ENCODE results near the gene MOV10L1.

Gene MOV10L1

DNA sequence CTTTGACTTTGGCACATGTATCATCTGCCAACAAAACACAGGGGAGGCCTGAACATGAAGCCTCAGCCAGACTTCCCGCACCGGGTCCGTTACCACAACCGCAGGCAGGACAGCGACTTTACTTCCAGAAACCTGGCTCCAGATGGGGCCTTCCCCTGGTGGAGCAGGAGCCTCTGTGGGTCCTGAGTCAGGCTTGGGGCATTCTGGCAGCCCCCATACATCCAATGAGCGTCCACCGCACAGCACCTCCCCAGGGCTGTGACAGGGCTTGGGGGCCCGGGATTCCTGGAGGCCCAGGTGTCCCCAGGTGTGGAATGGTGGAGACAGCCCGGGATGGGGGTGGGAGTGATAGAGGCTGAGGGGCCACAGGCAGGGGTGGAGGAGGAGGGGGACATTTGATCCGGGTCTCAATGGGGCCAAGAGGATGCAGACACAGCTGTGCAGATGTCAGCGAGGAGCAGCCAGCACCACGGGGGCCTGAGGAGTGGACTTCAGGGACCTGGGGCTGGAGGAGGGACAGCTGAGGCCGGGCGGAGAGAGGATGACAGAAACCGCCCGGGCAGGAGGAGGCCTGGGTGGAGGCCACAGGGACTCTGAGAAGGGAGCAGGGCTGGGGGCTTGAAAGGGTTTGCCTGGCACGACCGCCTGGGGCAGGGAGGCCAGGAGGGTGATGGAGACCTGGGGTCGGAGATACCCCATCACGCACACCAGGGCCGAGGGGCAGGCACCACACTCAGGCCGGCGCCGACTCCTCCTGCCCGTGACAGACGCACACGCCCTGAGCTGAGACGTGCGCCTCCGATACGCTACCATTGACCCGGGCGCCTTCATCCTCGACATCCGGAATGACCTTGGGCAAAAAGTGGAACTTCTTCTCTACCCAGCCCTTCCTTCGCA lies 40.3 kb upstream of the MOV10L1 start:
- intact Hi-C loops (cut with DNase I; ENCODE audit: low total_unique reads) = no loop called here
- Histone ChIP-seq H3K4me3 (no peak overlapping the region), H3K36me3 (no peaks in the 10 kb centered on the region), H3K27me3 (peaks cover 0 to 35% of the 10 kb centered on the region in 2 donors), H3K9me3 (peaks cover 3 to 16% (median 8%) of the 10 kb centered on the region in 3 donors), H3K27ac (no peak overlapping the region), H3K4me1 (no peaks in the 10 kb centered on the region)
- no peak for TF ChIP-seq CTCF (IDR thresholded peaks at IDR 0.05)
- DNase-seq = no peak

DNA sequence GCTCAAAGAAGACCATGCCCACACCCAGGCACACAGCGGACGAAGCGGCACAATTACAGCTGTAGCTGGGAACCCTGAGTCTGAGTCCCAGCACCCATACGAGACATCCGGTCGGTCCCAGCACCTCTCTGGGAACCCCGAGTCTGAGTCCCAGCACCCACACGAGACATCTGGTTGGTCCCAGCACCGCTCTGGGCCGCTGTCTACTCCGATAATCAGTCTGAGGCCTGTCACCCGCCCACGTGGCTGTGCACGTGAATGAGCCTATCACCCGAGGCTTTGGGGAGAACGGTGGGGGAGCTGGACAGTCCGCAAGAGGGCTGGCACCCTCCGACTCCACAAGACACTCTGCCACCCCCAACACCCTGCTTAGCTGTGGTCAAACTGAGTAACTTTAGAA lies 37.9 kb upstream of the MOV10L1 start:
- Histone ChIP-seq H3K36me3 (no peaks in the 10 kb centered on the region), H3K4me3 (no peak overlapping the region), H3K4me1 (no peaks in the 10 kb centered on the region), H3K9me3 (peaks cover 3 to 16% (median 8%) of the 10 kb centered on the region in 3 donors), H3K27ac (no peak overlapping the region), H3K27me3 (peaks cover 0 to 17% of the 10 kb centered on the region in 2 donors)
- DNase-seq = no peak
- TF ChIP-seq CTCF (IDR thresholded peaks at IDR 0.05) = no peak
- intact Hi-C loops (cut with DNase I; ENCODE audit: low total_unique reads) = no loop called here

- no peak for TF ChIP-seq CTCF (IDR thresholded peaks at IDR 0.05)
- Histone ChIP-seq H3K4me3 (no peak overlapping the region), H3K27me3 (peaks cover 0 to 26% of the 10 kb centered on the region in 2 donors), H3K36me3 (no peaks in the 10 kb centered on the region), H3K9me3 (peaks cover 3 to 16% (median 8%) of the 10 kb centered on the region in 3 donors), H3K4me1 (peaks cover 0 to 6% (median 6%) of the 10 kb centered on the region in 4 donors), H3K27ac (no peak overlapping the region)
- intact Hi-C loops (cut with DNase I; ENCODE audit: low total_unique reads) = no loop called here
- DNase-seq = no peak
Measured at GRCh38 chr22:50053861-50054260, 35.9 kb upstream of the MOV10L1 start.

GRCh38 chr22:50056214-50056972 lies 33.4 kb upstream of the MOV10L1 start:
- Histone ChIP-seq H3K27me3 (peaks cover 0 to 44% of the 10 kb centered on the region in 2 donors), H3K4me1 (peaks cover 0 to 16% (median 11%) of the 10 kb centered on the region in 4 donors), H3K36me3 (no peaks in the 10 kb centered on the region), H3K4me3 (no peak overlapping the region), H3K9me3 (peaks cover 3 to 16% (median 8%) of the 10 kb centered on the region in 3 donors), H3K27ac (no peak overlapping the region)
- no peak for TF ChIP-seq CTCF (IDR thresholded peaks at IDR 0.05)
- intact Hi-C loops (cut with DNase I; ENCODE audit: low total_unique reads) = no loop called here
- no peak for DNase-seq

- peaks cover 3 to 16% (median 8%) of the 10 kb centered on the region in 3 donors for H3K9me3 ChIP-seq
- TF ChIP-seq CTCF (IDR thresholded peaks at IDR 0.05) = no peak
- no peak for DNase-seq
- peaks cover 0 to 16% (median 11%) of the 10 kb centered on the region in 4 donors for H3K4me1 ChIP-seq
- no peak overlapping the region for H3K4me3 ChIP-seq
- no peak overlapping the region for H3K27ac ChIP-seq
- H3K36me3 ChIP-seq = no peaks in the 10 kb centered on the region
- peaks cover 0 to 55% of the 10 kb centered on the region in 2 donors for H3K27me3 ChIP-seq
- intact Hi-C loops (cut with DNase I; ENCODE audit: low total_unique reads) = no loop called here
Measured at GRCh38 chr22:50057278-50058060, 32.3 kb upstream of the MOV10L1 start.

Data from tibial artery (tissue), 4 donors.